GM10266 (cell line): ENCODE data around the gene YLPM1.

Experiments used
- DNase-seq: peaks from one replicate; pipeline ENCODE4 v3.0.0; 2012; ENCODE audit errors: extremely low spot score
- TF ChIP-seq, protein P1 (sequence below): IDR thresholded peaks from 2 replicates; pipeline ENCODE4 v1.5.1; 2012; ENCODE audit warnings: mild to moderate bottlenecking, low read depth; ENCODE audit not compliant: control insufficient read depth, insufficient read depth; ENCODE audit errors: missing control alignments

The YLPM1 gene

DNA sequence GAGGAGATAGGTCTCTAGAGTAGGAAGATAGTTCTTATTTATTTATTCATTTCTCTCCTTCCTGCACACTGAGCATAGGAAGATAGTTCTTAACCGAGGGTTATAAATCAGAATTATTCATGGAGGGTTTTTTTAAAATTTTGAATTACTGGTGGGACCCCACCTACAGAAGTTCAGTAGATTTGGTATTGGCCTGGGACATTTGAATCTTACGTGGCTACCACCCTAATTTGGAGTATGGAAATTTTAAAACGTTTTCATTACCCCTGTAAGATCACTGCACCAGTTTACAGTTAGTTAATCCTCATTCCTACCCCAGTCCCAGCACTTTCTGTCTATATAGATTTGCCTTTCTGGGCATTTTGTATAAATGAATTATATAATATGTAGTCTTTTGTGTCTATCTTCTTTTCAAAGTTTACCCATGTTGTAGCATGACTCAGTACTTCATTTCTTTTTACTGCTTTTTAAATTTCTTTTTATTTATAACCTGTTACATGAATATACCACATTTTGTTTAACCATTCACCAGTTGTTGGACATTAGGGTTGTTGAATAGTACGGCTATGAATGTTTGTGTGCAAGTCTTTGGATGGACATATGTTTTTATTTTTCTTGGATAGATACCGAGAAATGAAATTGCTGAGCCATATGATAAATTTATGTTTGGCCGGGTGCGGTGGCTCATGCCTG, 44.9 kb downstream of the YLPM1 start:
- TF ChIP-seq, protein P1, sequence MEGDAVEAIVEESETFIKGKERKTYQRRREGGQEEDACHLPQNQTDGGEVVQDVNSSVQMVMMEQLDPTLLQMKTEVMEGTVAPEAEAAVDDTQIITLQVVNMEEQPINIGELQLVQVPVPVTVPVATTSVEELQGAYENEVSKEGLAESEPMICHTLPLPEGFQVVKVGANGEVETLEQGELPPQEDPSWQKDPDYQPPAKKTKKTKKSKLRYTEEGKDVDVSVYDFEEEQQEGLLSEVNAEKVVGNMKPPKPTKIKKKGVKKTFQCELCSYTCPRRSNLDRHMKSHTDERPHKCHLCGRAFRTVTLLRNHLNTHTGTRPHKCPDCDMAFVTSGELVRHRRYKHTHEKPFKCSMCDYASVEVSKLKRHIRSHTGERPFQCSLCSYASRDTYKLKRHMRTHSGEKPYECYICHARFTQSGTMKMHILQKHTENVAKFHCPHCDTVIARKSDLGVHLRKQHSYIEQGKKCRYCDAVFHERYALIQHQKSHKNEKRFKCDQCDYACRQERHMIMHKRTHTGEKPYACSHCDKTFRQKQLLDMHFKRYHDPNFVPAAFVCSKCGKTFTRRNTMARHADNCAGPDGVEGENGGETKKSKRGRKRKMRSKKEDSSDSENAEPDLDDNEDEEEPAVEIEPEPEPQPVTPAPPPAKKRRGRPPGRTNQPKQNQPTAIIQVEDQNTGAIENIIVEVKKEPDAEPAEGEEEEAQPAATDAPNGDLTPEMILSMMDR = no peak

GRCh38 chr14:74816124-74816523, 53.0 kb downstream of the YLPM1 start:
- TF ChIP-seq, protein P1 = no peak
- DNase-seq = no peak

More for the DNA sequence above, 44.9 kb downstream of the YLPM1 start:
- no peak for DNase-seq

GRCh38 chr14:74820288-74820687, 57.2 kb downstream of the YLPM1 start:
- no peak for DNase-seq
- TF ChIP-seq, protein P1 = no peak

DNA sequence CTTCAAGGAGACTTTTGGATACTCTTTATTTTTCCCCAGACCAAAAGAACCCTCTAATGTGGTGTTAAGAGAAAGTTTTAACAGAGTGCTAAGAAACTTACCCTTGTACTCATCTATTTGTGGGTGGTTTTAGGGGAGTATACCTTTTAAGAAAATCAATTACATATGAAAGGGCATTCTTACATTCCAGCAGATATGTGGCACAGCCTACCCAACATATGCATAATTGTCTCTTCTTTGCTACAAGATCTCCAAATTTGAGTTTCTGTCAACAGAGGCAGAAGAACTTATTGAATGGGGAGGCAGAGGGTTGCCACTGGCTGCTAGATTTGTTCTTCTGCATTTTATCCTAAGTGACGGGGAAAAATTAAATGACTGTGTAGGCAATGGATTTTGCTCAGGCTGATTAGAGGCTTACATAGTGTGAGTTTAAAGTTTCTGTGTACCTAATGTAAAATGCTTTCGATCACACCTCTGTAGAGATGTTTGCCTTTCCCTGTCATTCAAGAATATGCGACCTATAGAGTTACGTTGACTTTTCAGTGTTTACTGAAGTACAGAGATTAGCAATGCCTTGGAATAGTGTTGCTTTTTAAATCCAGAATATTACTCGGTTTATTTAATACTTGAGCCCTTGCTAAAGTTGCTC, 58.3 kb downstream of the YLPM1 start:
- no peak for DNase-seq
- TF ChIP-seq, protein P1 = no peak

DNA sequence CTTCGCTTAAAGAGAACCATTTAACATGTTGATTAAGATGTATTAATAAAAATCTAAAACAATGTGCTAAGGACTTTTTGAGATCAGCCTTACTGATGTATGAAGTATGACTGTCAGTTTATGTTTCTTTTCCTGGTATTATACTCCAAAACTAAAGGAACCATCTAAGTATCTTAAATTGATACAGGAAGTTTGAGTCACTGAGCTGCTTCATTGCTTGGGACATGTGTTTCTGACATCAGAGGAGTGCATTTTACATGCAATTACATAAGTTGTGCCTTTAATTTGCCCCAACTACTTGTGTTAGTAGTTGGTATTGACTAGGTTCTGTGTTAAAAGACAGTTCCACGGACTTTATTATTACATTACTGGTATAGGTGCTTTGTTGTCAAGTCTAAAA, 61.9 kb downstream of the YLPM1 start:
- TF ChIP-seq, protein P1 = no peak
- no peak for DNase-seq

- TF ChIP-seq, protein P1 = no peak
- no peak for DNase-seq
These were observed 63.5 kb downstream of the YLPM1 start for GRCh38 chr14:74826574-74826973.

- DNase-seq = no peak
These were observed 66.1 kb downstream of the YLPM1 start for GRCh38 chr14:74829251-74829650.

More at GRCh38 chr14:74829251-74829650, 66.1 kb downstream of the YLPM1 start:
- TF ChIP-seq, protein P1 = no peak
